Measurements from ENCODE around the gene CUX1. TPM values are rescaled to one million over a fixed set of nuclear protein-coding genes. Genes with fewer than 3 reads are reported as not detected.

Gene CUX1
- polyA plus RNA-seq, 4 donors: 29.2 to 77.5 (median 32.3) TPM

GRCh38 chr7:102216573-102217314 is 399.3 kb downstream of the CUX1 start:
- Histone ChIP-seq H3K36me3 (ENCODE audit: control insufficient read depth in 3 of 3, insufficient read depth in 2 of 3, low read depth in 1 of 3, low read length in 3 of 3) (peaks cover 0 to 80% (median 4%) of the 10 kb centered on the region in 3 donors), H3K4me3 (ENCODE audit: low read depth in 1 of 3, low read length in 3 of 3) (no peak overlapping the region), H3K4me1 (ENCODE audit: control insufficient read depth in 3 of 3, insufficient read depth in 2 of 3, low read depth in 1 of 3, low read length in 2 of 3) (no peaks in the 10 kb centered on the region), H3K9me3 (ENCODE audit: control insufficient read depth in 2 of 2, insufficient read depth in 1 of 2, low read depth in 1 of 2, low read length in 1 of 2) (no peaks in the 10 kb centered on the region), H3K27ac (ENCODE audit: low read depth in 1 of 3, low read length in 2 of 3) (no peak overlapping the region), H3K27me3 (ENCODE audit: control insufficient read depth in 3 of 3, insufficient read depth in 3 of 3, low read length in 3 of 3) (no peaks in the 10 kb centered on the region)
- FAIRE-seq: no peak
- DNase-seq: no peak
- WGBS, 3 donors: 91 to 92% (median 92%) methylated on average over 8 of the region's 8 CpGs

- WGBS, 3 donors: 94 to 97% (median 95%) methylated on average over 14 of the region's 14 CpGs
- DNase-seq: no peak
- no peak for FAIRE-seq
- H3K4me3 ChIP-seq (ENCODE audit: low read depth in 1 of 3, low read length in 3 of 3): no peak overlapping the region
- no peaks in the 10 kb centered on the region for H3K9me3 ChIP-seq (ENCODE audit: control insufficient read depth in 2 of 2, insufficient read depth in 1 of 2, low read depth in 1 of 2, low read length in 1 of 2)
- H3K27me3 ChIP-seq (ENCODE audit: control insufficient read depth in 3 of 3, insufficient read depth in 3 of 3, low read length in 3 of 3): no peaks in the 10 kb centered on the region
- peaks cover 0 to 78% (median 2%) of the 10 kb centered on the region in 3 donors for H3K36me3 ChIP-seq (ENCODE audit: control insufficient read depth in 3 of 3, insufficient read depth in 2 of 3, low read depth in 1 of 3, low read length in 3 of 3)
- no peaks in the 10 kb centered on the region for H3K4me1 ChIP-seq (ENCODE audit: control insufficient read depth in 3 of 3, insufficient read depth in 2 of 3, low read depth in 1 of 3, low read length in 2 of 3)
- no peak overlapping the region for H3K27ac ChIP-seq (ENCODE audit: low read depth in 1 of 3, low read length in 2 of 3)
Measured at GRCh38 chr7:102220229-102220850, 402.9 kb downstream of the CUX1 start.

- Histone ChIP-seq H3K4me3 (ENCODE audit: low read depth in 1 of 3, low read length in 3 of 3) (no peak overlapping the region), H3K9me3 (ENCODE audit: control insufficient read depth in 2 of 2, insufficient read depth in 1 of 2, low read depth in 1 of 2, low read length in 1 of 2) (no peaks in the 10 kb centered on the region), H3K36me3 (ENCODE audit: control insufficient read depth in 3 of 3, insufficient read depth in 2 of 3, low read depth in 1 of 3, low read length in 3 of 3) (peaks cover 0 to 79% (median 1%) of the 10 kb centered on the region in 3 donors), H3K4me1 (ENCODE audit: control insufficient read depth in 3 of 3, insufficient read depth in 2 of 3, low read depth in 1 of 3, low read length in 2 of 3) (no peaks in the 10 kb centered on the region), H3K27me3 (ENCODE audit: control insufficient read depth in 3 of 3, insufficient read depth in 3 of 3, low read length in 3 of 3) (no peaks in the 10 kb centered on the region), H3K27ac (ENCODE audit: low read depth in 1 of 3, low read length in 2 of 3) (no peak overlapping the region)
- WGBS, 3 donors: 81 to 91% (median 90%) methylated on average over 20 of the region's 20 CpGs
- no peak for FAIRE-seq
- no peak for DNase-seq
Measured at GRCh38 chr7:102220960-102221800, 403.8 kb downstream of the CUX1 start.

- Histone ChIP-seq H3K4me3 (ENCODE audit: low read depth in 1 of 3, low read length in 3 of 3) (no peak overlapping the region), H3K27me3 (ENCODE audit: control insufficient read depth in 3 of 3, insufficient read depth in 3 of 3, low read length in 3 of 3) (no peaks in the 10 kb centered on the region), H3K4me1 (ENCODE audit: control insufficient read depth in 3 of 3, insufficient read depth in 2 of 3, low read depth in 1 of 3, low read length in 2 of 3) (no peaks in the 10 kb centered on the region), H3K36me3 (ENCODE audit: control insufficient read depth in 3 of 3, insufficient read depth in 2 of 3, low read depth in 1 of 3, low read length in 3 of 3) (peaks cover 0 to 75% (median 0%) of the 10 kb centered on the region in 3 donors), H3K9me3 (ENCODE audit: control insufficient read depth in 2 of 2, insufficient read depth in 1 of 2, low read depth in 1 of 2, low read length in 1 of 2) (no peaks in the 10 kb centered on the region), H3K27ac (ENCODE audit: low read depth in 1 of 3, low read length in 2 of 3) (no peak overlapping the region)
- 93 to 97% (median 95%) methylated on average over 9 of the region's 9 CpGs for WGBS, 3 donors
- DNase-seq (no peak), FAIRE-seq (no peak)
Measured at GRCh38 chr7:102221961-102222360, 404.5 kb downstream of the CUX1 start.

GRCh38 chr7:102222445-102222844 is 405.0 kb downstream of the CUX1 start:
- H3K36me3 ChIP-seq (ENCODE audit: control insufficient read depth in 3 of 3, insufficient read depth in 2 of 3, low read depth in 1 of 3, low read length in 3 of 3): peaks cover 0 to 73% (median 0%) of the 10 kb centered on the region in 3 donors
- WGBS, 3 donors: 97 to 99% (median 98%) methylated on average over 12 of the region's 12 CpGs
- DNase-seq (no peak), FAIRE-seq (no peak)
- H3K4me3 ChIP-seq (ENCODE audit: low read depth in 1 of 3, low read length in 3 of 3): no peak overlapping the region
- no peaks in the 10 kb centered on the region for H3K27me3 ChIP-seq (ENCODE audit: control insufficient read depth in 3 of 3, insufficient read depth in 3 of 3, low read length in 3 of 3)
- H3K4me1 ChIP-seq (ENCODE audit: control insufficient read depth in 3 of 3, insufficient read depth in 2 of 3, low read depth in 1 of 3, low read length in 2 of 3): no peaks in the 10 kb centered on the region
- H3K27ac ChIP-seq (ENCODE audit: low read depth in 1 of 3, low read length in 2 of 3): no peak overlapping the region
- H3K9me3 ChIP-seq (ENCODE audit: control insufficient read depth in 2 of 2, insufficient read depth in 1 of 2, low read depth in 1 of 2, low read length in 1 of 2): no peaks in the 10 kb centered on the region

GRCh38 chr7:102223184-102223583 is 405.8 kb downstream of the CUX1 start:
- Histone ChIP-seq H3K36me3 (ENCODE audit: control insufficient read depth in 3 of 3, insufficient read depth in 2 of 3, low read depth in 1 of 3, low read length in 3 of 3) (peaks cover 0 to 75% (median 3%) of the 10 kb centered on the region in 3 donors), H3K4me1 (ENCODE audit: control insufficient read depth in 3 of 3, insufficient read depth in 2 of 3, low read depth in 1 of 3, low read length in 2 of 3) (no peaks in the 10 kb centered on the region), H3K27me3 (ENCODE audit: control insufficient read depth in 3 of 3, insufficient read depth in 3 of 3, low read length in 3 of 3) (no peaks in the 10 kb centered on the region), H3K4me3 (ENCODE audit: low read depth in 1 of 3, low read length in 3 of 3) (no peak overlapping the region), H3K9me3 (ENCODE audit: control insufficient read depth in 2 of 2, insufficient read depth in 1 of 2, low read depth in 1 of 2, low read length in 1 of 2) (no peaks in the 10 kb centered on the region), H3K27ac (ENCODE audit: low read depth in 1 of 3, low read length in 2 of 3) (no peak overlapping the region)
- DNase-seq (no peak), FAIRE-seq (no peak)
- WGBS, 3 donors: 73 to 92% (median 78%) methylated on average over 5 of the region's 5 CpGs

GRCh38 chr7:102225025-102225424 is 407.6 kb downstream of the CUX1 start:
- 92 to 94% (median 92%) methylated on average over 10 of the region's 10 CpGs for WGBS, 3 donors
- H3K36me3 ChIP-seq (ENCODE audit: control insufficient read depth in 3 of 3, insufficient read depth in 2 of 3, low read depth in 1 of 3, low read length in 3 of 3): peaks cover 5 to 76% (median 11%) of the 10 kb centered on the region in 3 donors
- no peaks in the 10 kb centered on the region for H3K4me1 ChIP-seq (ENCODE audit: control insufficient read depth in 3 of 3, insufficient read depth in 2 of 3, low read depth in 1 of 3, low read length in 2 of 3)
- DNase-seq (no peak), FAIRE-seq (no peak)
- H3K27ac ChIP-seq (ENCODE audit: low read depth in 1 of 3, low read length in 2 of 3): no peak overlapping the region
- no peak overlapping the region for H3K4me3 ChIP-seq (ENCODE audit: low read depth in 1 of 3, low read length in 3 of 3)
- no peaks in the 10 kb centered on the region for H3K9me3 ChIP-seq (ENCODE audit: control insufficient read depth in 2 of 2, insufficient read depth in 1 of 2, low read depth in 1 of 2, low read length in 1 of 2)
- H3K27me3 ChIP-seq (ENCODE audit: control insufficient read depth in 3 of 3, insufficient read depth in 3 of 3, low read length in 3 of 3): no peaks in the 10 kb centered on the region

GRCh38 chr7:102227371-102227770 is 409.9 kb downstream of the CUX1 start:
- no peaks in the 10 kb centered on the region for H3K4me1 ChIP-seq (ENCODE audit: control insufficient read depth in 3 of 3, insufficient read depth in 2 of 3, low read depth in 1 of 3, low read length in 2 of 3)
- no peak overlapping the region for H3K27ac ChIP-seq (ENCODE audit: low read depth in 1 of 3, low read length in 2 of 3)
- no peak overlapping the region for H3K4me3 ChIP-seq (ENCODE audit: low read depth in 1 of 3, low read length in 3 of 3)
- DNase-seq: no peak
- WGBS, 3 donors: 94 to 96% (median 95%) methylated on average over 18 of the region's 18 CpGs
- H3K9me3 ChIP-seq (ENCODE audit: control insufficient read depth in 2 of 2, insufficient read depth in 1 of 2, low read depth in 1 of 2, low read length in 1 of 2): no peaks in the 10 kb centered on the region
- H3K27me3 ChIP-seq (ENCODE audit: control insufficient read depth in 3 of 3, insufficient read depth in 3 of 3, low read length in 3 of 3): no peaks in the 10 kb centered on the region
- peaks cover 6 to 71% (median 11%) of the 10 kb centered on the region in 3 donors for H3K36me3 ChIP-seq (ENCODE audit: control insufficient read depth in 3 of 3, insufficient read depth in 2 of 3, low read depth in 1 of 3, low read length in 3 of 3)
- no peak for FAIRE-seq

All from small intestine (tissue), 7 donors.